Stimulated activated CD8-positive, alpha-beta memory T cell treated with anti-CD3 and anti-CD28 coated beads, Interleukin-7, amount 100 ng/mL, for 24 hours (primary cell): ENCODE measurements around the gene RGL1.

ENCODE experiments used
- DNase-seq: peaks from one replicate; pipeline ENCODE4 v3.0.0-alpha.2; 2020; ENCODE audit warnings: low read depth

RGL1 gene

GRCh38 chr1:183821889-183822611 lies 17.1 kb downstream of the RGL1 start:
- no peak for DNase-seq

GRCh38 chr1:183824291-183824690 lies 19.4 kb downstream of the RGL1 start:
- DNase-seq, result no peak

- no peak for DNase-seq
These were observed 22.9 kb downstream of the RGL1 start for GRCh38 chr1:183827801-183828200.

- DNase-seq, result no peak
These were observed 25.5 kb downstream of the RGL1 start for GRCh38 chr1:183830389-183830788.

GRCh38 chr1:183831311-183831710 lies 26.4 kb downstream of the RGL1 start:
- no peak for DNase-seq

GRCh38 chr1:183832459-183832858 lies 27.5 kb downstream of the RGL1 start:
- DNase-seq, result no peak

- no peak for DNase-seq
These were observed 29.6 kb downstream of the RGL1 start for GRCh38 chr1:183834568-183834967.

GRCh38 chr1:183836598-183836997 lies 31.7 kb downstream of the RGL1 start:
- DNase-seq, result no peak

GRCh38 chr1:183837062-183837461 lies 32.1 kb downstream of the RGL1 start:
- DNase-seq, result no peak

- DNase-seq, result no peak
These were observed 33.3 kb downstream of the RGL1 start for GRCh38 chr1:183838221-183838620.

- DNase-seq, result no peak
These were observed 35.2 kb downstream of the RGL1 start for GRCh38 chr1:183840140-183840539.

GRCh38 chr1:183841550-183841949 lies 36.6 kb downstream of the RGL1 start:
- no peak for DNase-seq

GRCh38 chr1:183841950-183842794 lies 37.3 kb downstream of the RGL1 start:
- DNase-seq, result no peak

GRCh38 chr1:183842795-183843144 lies 37.9 kb downstream of the RGL1 start:
- DNase-seq, result no peak

- DNase-seq, result no peak
These were observed 39.9 kb downstream of the RGL1 start for GRCh38 chr1:183844806-183845205.

GRCh38 chr1:183845681-183846080 lies 40.8 kb downstream of the RGL1 start:
- no peak for DNase-seq

GRCh38 chr1:183847641-183848040 lies 42.7 kb downstream of the RGL1 start:
- DNase-seq, result no peak

- DNase-seq, result no peak
These were observed 45.9 kb downstream of the RGL1 start for GRCh38 chr1:183850852-183851251.

GRCh38 chr1:183859119-183859518 lies 54.2 kb downstream of the RGL1 start:
- DNase-seq, result no peak

- no peak for DNase-seq
These were observed 54.9 kb downstream of the RGL1 start for GRCh38 chr1:183859831-183860230.

GRCh38 chr1:183862967-183863366 lies 58.0 kb downstream of the RGL1 start:
- DNase-seq, result no peak

GRCh38 chr1:183863852-183864251 lies 58.9 kb downstream of the RGL1 start:
- no peak for DNase-seq

- no peak for DNase-seq
These were observed 59.7 kb downstream of the RGL1 start for GRCh38 chr1:183864611-183865010.

GRCh38 chr1:183869230-183869629 lies 64.3 kb downstream of the RGL1 start:
- no peak for DNase-seq
